SKM-1 treated with dmso at 0.1 percent for 144 hours (cell line): Measurements from ENCODE around the gene COL4A6.

Source experiments
- DNase-seq: peaks from one replicate; lab custom pipeline; 2025; ENCODE audit not compliant: unreplicated experiment; lab: John Stamatoyannopoulos, UW

COL4A6 gene

GRCh38 chrX:108219949-108220601 is 218.1 kb downstream of the COL4A6 start:
- DNase-seq, result no peak

- no peak for DNase-seq
Measured at GRCh38 chrX:108217876-108218275, 220.3 kb downstream of the COL4A6 start.

DNA sequence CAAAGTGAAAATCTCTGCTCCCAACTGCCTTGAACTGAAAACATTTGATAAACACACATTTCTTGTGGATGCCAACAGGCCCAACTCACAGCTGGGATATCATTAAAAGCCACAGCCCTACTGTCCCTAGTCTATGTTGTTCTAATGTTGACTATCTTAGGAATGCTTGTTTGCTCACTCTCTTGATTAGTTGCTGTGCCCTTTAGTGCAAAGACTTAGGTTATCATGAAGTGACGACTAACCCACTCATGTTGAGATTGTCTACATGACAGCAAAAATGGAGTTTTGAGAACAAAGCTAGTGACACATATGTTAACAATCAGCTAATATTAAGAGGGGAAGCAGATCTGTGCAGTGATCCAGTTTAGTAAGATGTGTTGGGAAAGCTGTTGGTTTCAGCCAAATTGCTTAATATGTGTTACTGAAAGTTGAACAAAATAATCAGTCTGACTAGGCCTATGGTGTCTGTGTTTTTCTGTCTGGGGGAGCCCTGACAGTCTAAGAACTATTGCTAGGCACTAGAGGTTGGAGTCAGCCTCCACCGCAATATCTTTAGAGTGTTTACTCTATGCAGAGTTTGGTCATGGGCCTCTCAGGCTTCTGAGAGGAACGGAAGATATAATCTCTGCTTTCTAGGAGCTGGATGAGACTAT is 221.2 kb downstream of the COL4A6 start:
- DNase-seq, result no peak

DNA sequence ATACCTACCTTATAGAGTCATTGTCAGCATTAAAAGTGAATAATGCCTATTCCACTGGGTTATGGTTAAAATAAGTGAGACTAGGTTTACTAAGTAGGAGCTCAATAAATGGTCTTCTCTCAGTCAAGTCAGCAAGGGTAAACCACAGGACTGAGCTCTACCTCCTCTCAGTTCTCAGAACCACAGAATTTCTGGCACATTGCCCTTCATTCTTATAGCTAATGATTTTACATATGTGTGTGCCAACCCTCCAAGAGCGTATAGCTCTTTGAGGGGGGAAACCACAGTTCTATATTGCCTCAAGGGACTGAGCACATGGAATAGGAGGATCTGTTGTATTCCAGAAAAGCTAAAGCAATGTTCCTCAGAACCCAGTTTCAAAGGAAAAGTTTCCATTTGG is 221.8 kb downstream of the COL4A6 start:
- DNase-seq, result no peak

GRCh38 chrX:108211301-108211700 is 226.9 kb downstream of the COL4A6 start:
- no peak for DNase-seq

DNA sequence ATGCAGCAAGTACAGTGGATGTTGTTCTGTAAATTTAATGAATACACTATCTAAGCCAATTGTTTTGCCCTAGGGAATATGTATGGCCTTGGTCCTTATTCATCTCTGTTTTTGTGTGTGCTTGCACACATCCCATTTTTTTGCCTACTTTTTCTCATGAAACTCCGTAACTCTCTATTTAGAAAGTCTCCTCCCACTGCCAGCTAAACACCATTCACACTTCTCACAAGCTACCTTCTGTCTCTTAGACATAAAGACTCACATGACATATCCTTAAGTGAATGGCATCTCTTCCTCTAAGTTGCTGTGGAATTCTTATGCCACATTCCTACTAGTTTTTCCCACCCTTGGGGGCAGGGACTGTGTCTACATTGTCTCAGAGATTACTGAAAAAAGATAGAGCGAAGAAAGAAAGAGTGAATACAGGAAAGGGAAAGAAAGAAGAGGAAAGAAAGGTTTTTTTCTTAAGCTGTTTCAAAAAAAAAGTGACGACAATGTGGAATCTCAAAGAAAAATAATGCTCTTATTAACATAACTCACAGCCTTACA is 229.1 kb downstream of the COL4A6 start:
- DNase-seq, result no peak

DNA sequence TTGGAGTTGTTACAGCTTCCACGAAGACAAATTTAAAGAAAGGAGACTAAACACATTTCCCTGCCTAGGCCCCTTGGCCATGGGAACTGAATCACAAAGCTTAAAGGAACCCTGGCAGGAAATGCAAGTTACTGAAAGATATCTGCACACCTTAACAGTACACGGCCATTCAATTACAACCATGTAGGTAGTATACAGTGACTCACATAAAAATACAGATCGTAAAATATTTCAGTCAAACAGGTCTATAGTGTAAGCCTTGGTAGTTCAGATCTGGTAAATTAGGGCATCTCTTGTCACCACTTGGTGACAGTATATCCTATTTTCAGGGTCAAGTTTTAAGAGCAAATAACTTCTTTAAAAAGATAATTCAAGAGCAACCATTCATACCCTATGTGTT is 234.7 kb downstream of the COL4A6 start:
- no peak for DNase-seq

GRCh38 chrX:108199691-108200090 is 238.5 kb downstream of the COL4A6 start:
- DNase-seq, result peak; percentile 6

DNA sequence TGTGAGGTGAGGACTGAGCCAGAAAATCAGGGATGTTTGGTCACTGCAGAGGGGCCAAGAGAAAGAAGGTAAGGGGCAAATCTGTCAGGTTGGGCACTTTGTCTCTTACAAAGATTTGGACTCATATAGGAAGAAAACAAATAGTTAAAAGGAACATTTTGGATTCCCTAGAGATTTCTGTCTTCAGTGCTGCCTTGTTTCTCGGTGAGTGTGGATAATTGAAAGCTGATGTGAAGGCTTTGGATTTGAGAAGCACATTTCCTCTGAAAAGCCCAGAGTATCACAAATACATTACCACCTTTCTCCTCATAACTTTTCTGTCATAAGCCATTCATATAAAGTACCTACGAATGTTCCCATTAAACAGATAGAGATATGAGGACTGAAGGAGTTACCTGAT is 239.2 kb downstream of the COL4A6 start:
- no peak for DNase-seq

GRCh38 chrX:108198420-108198819 is 239.8 kb downstream of the COL4A6 start:
- no peak for DNase-seq

GRCh38 chrX:108186811-108187210 is 251.4 kb downstream of the COL4A6 start:
- DNase-seq, result no peak

DNA sequence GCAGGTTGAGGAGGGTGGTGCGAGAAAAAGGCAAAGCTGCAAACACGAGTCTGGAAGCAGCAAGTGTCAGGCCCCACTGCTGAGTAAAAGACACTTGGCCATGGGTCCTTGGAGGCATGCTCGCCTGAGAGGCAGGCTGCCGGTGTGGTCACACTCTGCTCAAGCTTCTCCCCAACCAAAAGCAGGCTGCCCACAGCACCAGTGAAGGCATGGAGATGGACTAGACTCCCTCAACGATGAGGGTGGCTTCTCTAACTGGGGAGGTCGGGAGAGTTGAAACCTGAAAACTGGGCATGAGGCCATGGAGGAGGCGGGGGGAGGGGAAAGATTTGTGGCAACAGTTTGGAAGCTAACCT is 260.1 kb downstream of the COL4A6 start:
- no peak for DNase-seq

DNA sequence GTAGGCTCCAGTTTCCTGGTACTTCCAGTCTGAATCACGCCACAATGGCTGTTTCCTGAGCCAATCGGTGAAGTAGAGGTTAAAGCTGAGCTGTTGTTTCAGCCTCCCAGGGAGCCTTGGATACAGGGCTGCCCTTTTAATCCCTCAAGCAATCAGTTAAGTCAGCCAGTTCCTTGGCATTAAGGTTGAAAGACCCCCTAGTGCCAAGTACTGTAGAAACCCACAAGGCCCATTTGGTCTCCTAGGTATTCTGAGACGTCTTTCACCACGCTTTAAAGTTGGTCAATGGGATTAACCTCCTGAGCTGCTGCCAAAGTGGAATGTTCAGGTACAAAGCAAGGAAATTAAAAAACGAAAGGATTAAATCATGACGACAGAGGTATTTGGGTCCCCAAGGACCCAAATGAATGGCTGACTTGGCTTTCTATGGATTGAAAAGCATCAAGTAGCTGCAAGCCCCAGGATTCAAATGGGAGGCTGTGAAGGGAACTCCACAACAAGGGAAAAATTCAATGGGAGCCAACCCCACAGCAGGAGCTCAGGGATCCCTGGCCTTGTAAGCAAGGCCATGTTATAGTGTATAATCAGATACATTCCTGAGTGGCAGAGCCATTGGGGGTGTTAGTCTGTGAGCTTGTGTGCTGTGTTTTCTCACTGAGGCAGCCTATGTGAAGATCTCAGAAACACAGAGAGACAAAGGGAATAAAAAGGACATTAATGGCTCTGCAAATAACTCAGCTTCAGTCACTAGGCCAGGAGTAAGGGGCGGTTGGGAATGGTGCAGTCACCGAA is 260.7 kb downstream of the COL4A6 start:
- DNase-seq, result no peak

DNA sequence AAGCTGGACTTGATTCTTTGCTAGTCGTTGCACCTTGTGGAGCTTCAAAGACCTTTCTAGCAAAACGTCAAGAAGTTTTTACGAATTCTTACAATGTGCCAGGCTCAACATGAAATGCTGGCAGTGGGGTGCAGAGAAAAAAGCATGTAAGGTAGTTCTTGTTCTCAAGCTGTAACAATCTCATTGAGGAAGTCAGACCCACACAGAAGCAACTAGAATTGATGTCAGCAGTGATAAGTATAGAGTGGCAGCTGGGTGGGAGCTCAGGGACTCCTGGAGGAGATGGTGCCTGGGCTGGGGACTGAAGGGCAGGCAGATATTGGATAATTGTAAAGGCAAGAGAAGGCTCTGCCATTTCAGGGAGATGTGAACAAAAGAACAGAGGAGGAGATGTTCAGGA is 264.3 kb downstream of the COL4A6 start:
- no peak for DNase-seq

- no peak for DNase-seq
Measured at GRCh38 chrX:108171671-108172070, 266.6 kb downstream of the COL4A6 start.

GRCh38 chrX:108169768-108170167 is 268.5 kb downstream of the COL4A6 start:
- no peak for DNase-seq

DNA sequence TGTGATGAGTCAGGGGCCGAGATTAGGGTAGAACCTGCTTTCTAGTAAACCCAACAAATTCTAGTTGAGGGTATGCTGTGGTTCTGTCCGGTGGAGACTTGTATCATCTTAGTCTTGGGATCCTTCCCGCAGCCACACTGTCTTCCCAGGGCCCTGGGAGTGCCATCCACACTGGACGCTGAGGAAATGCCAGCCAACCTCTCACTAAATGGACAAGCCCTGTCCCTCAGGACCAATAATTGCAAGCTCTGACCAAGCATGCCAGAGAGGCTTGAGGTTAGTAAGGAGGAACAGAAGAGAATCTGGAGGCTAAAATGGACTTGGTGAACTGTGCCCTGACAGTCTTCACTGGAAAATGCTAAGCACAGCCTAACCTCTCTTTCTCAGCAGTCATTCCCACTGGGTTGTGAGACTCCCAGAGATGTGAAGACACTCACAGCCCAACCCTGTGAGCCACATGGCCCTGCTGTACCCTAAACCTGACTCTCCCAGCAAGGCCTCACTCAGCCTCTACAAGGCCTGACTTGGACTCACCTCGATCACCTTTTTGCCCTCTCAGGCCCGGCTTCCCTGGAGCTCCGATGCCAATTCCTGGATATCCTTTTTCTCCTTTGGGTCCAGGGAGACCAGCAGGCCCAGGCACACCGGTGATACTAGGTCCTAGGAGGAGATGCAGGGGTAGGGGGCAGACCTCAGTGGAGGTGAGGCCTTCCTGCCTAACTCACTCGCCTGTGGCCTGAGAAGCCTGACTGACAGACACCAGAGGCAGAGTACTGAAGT is 269.1 kb downstream of the COL4A6 start:
- DNase-seq, result no peak

GRCh38 chrX:108167211-108167872 is 270.9 kb downstream of the COL4A6 start:
- no peak for DNase-seq

GRCh38 chrX:108165383-108166111 is 272.7 kb downstream of the COL4A6 start:
- no peak for DNase-seq
